GM21515 (cell line): ENCODE data around the gene FIGNL1.

Experiments used
- ATAC-seq: cut with Tn5 transposase; IDR thresholded peaks from one replicate; pipeline ENCODE4 v1.9.1; 2021; ENCODE audit not compliant: unreplicated experiment

FIGNL1 gene, protein sequence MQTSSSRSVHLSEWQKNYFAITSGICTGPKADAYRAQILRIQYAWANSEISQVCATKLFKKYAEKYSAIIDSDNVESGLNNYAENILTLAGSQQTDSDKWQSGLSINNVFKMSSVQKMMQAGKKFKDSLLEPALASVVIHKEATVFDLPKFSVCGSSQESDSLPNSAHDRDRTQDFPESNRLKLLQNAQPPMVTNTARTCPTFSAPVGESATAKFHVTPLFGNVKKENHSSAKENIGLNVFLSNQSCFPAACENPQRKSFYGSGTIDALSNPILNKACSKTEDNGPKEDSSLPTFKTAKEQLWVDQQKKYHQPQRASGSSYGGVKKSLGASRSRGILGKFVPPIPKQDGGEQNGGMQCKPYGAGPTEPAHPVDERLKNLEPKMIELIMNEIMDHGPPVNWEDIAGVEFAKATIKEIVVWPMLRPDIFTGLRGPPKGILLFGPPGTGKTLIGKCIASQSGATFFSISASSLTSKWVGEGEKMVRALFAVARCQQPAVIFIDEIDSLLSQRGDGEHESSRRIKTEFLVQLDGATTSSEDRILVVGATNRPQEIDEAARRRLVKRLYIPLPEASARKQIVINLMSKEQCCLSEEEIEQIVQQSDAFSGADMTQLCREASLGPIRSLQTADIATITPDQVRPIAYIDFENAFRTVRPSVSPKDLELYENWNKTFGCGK

DNA sequence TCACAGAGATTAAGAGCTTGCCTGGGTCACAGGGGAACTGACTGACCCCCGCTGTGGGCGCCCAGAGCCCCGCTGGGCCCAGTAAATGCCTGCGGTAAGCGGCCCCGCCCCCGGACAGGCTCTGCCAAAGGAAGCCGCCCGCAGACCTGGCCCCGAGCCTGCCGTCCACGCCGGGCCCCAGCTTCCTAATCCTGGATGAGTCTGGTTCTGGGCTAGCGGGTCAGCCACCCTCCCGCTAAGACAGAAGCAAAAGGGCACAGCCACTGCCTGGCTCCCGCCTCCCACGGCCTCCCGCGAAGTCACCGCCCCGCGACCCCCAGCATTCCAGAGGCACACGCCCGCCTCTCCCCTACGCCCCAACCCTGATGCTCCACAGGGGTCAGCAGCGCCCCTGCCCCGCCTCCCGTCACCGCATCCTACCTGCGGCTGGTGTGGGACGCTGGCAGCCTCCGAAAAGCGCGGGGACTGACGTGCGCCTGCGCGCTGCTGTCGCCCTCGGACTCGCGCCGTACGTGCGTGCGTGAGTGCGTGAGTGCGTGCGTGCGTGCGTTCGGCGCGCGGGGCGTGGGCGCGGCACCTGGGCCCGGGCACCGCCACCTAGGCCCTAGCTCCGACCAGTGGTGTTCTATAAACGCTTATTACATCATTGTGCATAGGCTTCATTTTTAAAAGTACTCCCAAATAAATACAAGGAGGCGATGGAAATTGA lies at the start of gene FIGNL1:
Gene FIGNL1 (minus strand): TSS at position 470 of the 709 bp plus-strand sequence. CDS start 3,063 bp downstream, outside the sequence.
- ATAC-seq, result peak; percentile 84

DNA sequence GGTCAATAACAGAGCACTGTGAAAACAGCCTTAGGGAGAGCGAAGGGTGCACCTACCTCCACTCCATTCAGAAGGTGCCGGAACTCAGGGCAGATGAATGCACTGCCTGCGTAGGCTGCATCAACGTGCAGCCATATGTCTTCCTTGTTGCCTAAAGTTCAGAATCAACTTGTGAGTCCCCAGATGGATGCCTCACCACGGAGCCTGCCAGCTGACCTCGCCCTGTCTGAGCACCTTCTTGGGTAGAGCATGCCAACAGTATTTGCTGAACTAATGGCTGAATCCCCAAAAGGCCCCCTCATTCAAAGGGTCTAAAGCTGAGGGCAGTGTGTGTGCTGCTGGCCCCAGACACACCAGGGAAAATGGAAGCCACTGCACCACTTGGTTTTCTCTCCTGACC lies 48.9 kb upstream of the FIGNL1 start:
- ATAC-seq, result no peak

DNA sequence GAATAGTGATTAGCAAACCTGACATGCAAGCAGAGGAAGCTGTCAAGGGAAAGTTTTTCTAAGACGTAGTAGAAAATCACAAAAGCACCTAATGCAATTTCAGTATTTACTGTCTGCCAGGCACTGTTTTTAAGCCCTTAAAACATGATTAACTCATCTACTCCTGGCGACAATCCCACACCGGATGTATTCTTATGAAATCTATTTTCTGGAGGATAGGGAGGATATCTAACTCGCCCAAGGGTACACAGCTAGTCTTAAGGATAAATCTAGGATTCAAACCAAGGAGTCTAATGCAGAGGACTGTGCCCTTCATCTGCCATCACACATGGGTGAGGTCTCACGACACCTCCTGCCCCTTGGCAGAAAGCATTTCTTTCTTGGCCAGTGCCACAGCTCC lies 47.8 kb upstream of the FIGNL1 start:
- ATAC-seq, result no peak

DNA sequence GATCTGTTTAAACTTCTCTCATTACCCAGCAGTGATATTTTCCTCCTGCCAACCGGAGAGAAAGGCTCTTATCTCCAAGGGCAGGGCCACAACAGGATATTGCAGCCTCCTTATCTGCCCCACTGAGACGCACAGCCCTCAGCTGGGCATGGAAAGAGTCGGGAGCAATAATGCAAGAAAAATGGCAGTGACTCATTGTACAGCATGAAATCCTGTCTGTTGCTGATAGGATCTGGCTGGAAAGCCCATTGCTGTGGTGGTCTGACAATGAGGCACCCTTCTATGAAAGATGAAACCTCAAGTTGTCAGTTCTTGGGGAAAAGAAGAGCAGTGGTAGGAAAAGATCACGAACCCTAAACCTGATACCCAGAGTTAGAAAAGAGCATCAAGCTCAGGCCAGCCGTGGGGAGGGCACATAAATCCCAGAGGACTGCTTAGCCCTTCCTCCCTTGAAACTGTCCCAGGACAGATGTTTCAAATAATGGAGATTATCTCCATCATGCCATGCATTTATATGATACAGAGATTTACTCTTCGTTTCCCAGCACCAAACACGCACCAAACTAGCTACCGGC lies 47.0 kb upstream of the FIGNL1 start:
- ATAC-seq, result no peak

DNA sequence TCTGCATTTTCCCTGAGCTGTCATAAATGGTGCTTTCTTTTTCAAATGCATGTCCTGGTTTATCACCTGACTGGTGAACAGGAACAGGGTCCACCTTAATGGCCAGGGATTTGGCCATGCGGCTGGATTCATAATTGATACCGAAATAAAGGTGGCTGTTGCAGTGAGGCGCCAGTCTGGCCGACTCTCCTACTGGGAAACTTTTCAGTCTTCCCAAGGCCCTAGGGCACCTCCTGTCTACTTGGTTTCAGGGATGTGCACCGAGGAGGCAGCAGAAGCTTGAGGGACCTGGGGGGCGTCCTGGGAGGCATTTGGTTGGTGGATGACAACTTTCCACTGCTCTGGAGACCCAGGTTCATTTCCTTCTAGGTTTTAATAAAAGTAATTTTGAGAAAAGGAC lies 46.4 kb upstream of the FIGNL1 start:
- ATAC-seq, result no peak

DNA sequence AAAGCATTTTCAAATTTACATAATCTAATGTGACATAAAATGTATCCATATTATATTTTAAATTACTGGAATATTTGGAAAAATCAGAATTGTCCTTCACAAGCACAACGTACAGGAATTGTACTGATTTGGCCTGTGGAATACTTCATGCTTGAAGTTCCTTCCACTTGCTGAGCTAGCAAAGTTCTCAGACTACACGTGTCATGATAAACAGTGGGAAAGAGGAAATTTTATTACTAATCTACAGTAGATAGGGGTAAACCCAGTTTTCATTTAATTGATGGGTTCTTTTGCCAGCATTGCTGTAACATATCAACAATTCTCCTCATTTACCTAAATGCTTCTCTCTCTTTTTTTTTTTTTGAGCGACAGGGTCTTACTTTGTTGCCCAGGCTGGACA lies 45.6 kb upstream of the FIGNL1 start:
- no peak for ATAC-seq

DNA sequence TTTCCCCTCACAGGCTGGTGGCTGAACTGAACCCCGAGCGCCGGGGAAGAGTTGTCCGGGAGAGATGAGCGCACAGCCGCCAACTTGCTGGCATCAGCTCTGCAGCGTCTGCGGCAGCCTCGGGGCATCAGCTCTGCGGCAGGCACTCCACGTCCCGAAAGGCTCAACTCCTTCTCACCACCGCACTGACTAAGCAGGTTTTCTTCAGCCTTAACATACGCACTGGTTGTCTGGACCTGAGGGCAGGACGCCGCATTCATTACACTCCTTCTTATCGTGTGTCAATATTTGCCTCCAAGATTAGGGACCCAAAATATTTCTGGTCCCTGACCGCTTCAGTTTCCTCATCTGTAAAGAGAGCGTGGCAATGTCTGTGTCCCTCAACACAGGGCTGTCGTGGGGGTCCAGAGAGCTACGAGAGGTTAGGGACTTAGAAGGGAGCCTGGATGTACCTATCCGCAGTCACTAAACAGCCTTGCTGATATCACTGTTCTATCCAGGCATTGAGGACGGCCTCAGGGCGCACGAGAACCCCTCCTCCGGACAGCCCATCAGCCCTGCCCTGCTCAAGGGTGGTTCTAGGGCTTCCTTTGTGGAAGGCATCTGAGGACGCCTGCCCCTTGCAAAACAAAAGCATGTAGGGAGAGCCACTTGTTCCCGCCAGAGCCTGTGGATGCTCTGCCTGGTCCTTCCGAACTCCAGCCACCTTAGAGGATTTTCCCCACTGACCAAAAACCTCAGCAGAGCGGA lies 42.8 kb upstream of the FIGNL1 start:
- ATAC-seq, result no peak

DNA sequence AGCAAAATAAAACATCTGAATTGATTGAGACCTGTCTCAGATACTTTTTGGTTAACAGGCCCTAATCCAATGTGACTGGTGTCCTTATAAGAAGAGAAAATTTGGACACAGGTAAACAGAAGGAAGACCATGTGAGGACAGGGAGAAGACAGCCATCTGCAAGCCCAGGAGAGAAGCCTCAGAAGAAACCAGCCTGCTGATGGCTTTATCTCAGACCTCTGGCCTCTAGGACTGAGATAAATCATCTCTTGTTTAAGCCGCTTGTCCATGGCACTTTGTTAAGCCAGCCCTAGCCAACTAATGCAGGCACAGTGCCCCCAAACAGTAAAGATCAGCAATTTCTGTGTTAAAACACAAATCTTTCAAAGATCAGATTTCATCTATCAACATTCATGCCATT lies 41.8 kb upstream of the FIGNL1 start:
- no peak for ATAC-seq

DNA sequence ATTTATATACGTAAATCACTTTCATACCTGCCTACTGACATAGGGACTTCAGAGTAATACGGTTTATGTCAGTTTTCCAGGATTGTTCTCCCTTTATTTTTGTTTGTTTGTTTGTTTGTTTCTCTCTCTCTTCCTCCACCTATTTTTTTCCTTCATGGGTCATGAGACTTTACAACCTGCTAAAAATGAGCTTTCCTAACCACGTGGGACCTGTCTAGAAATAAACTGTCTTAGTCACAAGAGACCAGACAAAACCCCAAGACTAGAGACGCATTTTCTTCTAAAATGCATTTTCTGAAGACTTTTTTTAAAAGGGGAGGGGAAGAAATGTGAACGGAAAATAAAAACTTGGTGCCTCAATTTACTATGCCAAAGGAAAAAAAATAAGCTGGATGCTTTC lies 41.1 kb upstream of the FIGNL1 start:
- no peak for ATAC-seq

DNA sequence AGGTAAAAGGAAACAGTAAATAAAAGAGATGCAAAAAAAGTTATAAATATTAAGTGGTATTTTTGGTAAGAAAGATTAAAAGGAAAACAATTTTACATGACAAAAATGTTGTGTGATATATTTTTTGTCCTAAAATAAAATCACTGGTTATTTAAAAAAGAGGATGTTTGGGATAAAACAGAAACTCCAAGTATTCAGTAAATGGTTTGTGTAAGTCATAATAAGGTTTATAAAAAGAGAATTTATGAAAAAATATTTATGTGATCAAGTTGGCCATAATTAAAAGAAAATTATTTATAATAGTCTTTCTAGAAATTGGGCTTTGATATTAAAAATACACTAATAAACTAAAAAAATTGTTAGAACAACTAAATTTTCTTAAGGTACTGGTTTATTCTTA lies 38.2 kb upstream of the FIGNL1 start:
- no peak for ATAC-seq

DNA sequence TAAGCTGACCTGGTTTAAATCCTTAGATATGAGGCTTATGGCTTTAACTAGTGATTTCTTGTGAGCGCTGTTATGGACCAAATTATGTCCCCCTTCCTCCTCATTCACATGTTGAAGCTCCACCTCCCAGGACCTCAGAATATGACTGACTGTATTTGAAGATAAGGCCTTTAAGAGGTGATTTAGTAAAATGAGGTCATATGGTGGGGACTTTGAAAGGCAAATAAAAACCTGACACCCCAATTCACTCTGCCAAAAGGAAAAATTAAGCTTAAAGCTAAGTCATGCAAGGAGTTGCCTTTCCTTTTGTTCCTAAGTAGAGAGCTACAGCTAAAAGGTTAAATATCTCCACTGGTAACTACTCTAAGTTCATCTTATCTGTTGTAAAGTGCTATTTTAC lies 36.4 kb upstream of the FIGNL1 start:
- ATAC-seq, result no peak

DNA sequence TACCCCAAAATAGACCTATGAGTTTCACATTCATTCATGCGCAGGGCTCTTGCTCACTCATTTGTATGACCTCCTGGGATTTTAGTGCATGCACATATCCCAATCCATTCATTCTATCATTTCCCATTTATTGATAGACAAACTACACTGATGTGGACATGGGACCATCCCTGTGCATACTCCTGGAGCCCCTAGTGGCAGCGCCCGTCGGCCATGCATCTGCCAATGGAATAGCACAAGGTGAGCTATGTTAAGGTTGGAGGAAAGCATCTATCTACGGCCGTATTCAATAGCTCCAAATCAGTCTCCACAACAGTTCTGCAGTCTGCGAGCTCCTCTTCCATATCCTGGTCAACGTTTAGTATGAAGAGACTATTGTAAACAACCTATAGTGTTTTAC lies 31.7 kb upstream of the FIGNL1 start:
- no peak for ATAC-seq

DNA sequence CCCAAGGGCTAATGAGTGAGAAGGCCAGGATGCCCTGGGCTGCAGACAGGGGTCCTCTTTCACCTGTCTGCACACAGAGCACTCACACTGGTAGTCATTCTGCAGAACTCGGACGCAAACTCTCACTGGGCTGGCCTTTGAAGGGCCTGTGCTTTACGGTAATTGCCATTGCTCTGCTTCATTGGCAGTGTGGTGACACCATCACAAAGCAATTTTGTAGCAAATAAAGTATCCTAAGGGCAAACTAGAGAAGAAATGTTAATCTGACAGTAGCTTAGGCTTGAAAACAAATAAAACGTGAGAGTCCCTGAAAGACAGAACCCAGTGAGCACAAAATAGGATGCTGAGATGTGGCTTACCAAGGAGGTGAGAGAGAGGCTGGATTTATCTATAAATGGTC lies 30.6 kb upstream of the FIGNL1 start:
- ATAC-seq, result no peak

DNA sequence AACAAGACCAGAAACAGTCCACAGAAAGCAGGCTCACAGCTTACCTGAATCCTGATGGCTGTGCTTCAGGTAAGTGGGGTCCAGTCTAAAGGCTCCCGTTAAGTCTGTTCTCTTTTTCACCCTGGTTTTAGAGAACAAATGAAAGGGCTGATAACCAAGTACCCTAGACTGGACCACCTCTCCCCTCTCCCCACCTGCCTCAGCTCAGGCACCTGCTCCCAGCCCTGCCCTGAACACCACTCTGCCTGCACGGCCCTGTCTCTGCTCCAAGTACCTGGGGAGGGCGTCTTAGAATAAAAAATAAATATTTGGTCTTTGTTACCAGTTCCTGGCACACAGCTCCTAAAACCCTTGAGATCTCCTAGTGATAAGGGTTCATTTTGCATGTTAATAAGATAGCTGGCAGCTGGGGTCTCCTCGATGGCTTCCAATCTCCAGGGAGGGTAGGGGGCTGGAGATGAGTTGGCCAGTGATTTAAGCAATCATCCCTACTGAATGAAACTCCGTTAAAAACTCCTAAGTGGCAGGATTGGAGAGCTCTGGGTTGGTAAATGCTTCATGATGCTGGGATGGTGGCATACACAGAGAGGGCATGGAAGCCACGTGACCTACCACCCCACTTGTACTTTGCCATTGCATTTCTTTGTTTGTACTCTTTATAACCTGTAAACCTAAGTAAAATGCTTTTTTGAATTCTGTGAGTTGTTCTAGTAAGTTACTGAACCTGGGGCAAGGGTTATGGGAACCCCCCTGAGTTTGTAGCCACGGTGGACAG lies 29.8 kb upstream of the FIGNL1 start:
- ATAC-seq, result no peak

DNA sequence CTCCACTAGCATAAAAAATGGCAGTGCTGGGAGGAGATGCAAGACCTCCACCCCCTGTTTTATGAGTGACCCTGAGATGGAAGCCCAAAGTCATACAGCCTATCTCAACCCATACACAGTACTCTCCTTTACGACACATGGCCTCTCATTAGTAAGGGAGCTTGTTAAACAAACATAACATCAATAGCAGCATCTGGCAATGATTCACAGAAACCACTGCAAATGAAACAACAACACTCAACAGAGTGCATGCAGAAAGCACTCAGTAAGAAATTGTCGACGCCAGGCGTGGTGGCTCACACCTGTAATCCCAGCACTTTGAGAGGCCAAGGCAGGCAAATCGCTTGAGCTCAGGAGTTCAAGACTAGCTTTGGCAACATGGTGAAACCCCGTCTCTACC lies 27.5 kb upstream of the FIGNL1 start:
- no peak for ATAC-seq

DNA sequence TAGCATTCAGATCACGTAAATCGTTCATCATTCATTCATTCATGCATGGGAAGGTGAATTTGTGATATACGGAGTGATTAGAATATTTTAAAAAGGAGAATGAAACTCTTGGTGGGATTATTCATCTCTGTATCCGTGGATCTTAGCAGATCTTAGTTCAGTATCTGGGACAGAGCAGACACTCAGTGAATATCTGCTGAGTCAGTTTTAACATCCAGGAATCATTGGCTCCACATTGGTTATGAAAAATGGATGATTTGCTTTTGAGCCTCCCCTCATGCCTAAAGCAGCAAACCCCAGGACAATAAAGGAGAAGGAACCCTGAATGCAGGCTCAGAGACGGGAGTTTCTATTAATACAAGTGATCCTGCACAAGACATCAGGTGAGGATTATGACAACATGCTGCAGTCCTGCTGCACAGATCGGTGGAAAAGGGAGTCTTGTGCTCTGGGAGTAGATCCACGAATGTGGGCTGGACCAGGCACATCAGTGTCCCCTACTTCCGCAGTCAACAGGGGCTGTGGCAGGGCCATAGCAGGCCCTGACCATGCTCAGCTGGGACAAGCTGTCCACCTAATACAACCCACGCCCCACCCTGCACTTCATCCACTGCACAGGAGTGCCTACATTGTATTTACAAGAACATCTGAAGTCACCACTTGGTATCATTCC lies 26.9 kb upstream of the FIGNL1 start:
- ATAC-seq, result no peak

DNA sequence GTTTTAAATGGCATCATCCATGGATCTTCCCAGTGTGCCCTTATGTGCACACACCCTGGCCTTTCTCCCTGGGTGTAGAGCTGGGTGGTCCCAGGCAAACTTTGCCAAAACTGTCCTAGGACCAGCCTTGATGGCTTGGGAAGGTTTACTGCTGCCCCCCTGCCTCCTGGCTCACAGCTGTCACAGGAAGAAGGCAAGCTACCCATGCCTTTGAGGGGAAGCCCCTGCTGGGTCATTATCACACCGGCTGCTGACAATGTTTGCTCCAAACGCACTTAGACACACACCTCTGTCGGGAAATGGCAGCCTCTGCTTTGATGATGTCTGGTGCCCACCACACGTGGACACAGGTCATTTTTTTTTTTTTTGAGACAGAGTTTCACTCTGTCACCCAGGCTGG lies 25.2 kb upstream of the FIGNL1 start:
- ATAC-seq, result no peak

DNA sequence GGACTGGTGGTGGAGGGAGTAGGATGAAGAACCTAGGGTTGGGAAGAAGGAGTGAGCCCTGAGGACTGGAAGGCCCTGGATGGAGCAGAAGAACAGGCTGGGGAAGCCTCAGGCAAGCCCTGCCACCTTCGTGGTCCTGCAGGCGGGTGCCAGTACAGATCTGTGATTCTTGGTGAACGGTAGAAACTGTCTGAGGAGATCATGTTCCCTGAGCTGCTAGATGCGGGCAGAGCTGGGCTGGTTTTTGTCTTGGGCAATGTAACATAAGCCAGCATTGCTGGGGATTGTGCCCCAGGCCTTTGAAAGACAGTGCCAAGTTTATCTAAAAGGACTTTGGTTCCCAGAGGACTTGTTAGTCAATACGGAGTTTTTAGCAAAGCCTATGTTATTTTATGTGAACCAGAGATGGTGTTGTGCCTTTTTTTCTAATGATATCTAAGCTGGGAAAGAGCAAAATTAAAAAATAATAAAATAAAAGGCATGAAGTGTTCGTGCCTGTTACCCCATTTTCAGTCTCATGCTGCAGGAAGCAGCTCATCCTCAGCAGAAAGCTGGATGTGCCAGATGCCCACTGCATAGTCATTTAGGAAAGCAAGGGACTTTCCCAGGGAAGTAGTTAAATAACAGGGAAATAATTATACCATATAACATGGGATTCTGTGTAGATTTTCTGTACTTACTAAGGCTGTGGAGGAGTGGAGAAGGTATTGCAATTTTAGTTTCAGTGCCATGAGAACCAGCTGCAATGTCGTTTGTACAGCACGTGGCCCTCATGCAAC lies 24.4 kb upstream of the FIGNL1 start:
- no peak for ATAC-seq

DNA sequence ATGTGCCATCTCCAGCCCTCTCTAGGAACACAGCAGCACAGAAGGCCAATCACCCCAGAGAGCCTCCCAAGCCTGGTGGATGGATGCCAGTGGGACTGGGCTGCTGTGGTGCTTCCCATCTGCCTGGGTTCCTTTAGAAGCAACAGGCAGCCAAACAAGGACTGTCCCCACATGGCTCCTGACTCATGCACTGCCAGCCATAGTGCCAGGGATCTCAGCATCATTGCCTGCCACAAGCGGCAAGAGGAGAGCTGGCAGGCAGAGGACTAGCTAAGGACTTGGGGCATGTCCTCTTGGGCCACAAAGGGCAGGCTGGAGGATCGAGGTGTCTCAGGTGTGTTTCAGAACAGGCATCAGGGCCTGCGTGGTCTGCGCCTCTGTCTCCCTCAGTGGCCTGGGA lies 23.4 kb upstream of the FIGNL1 start:
- no peak for ATAC-seq
